ENCODE measurements around the gene LCMT1.

LCMT1 gene

GRCh38 chr16:25089351-25089750 is 22.2 kb upstream of the LCMT1 start:
- H3K27ac ChIP-seq (ENCODE audit: low read length) = no peak overlapping the region
- peaks cover 19% of the 10 kb centered on the region for H3K4me1 ChIP-seq (ENCODE audit: insufficient read depth, low read length)
- no peaks in the 10 kb centered on the region for H3K27me3 ChIP-seq (ENCODE audit: insufficient read depth, low read length, poor library complexity)
- H3K9me3 ChIP-seq (ENCODE audit: insufficient read depth, low read length, severe bottlenecking) = no peaks in the 10 kb centered on the region
- no peaks in the 10 kb centered on the region for H3K79me2 ChIP-seq (ENCODE audit: insufficient read depth, low read length)
- H3K4me3 ChIP-seq (ENCODE audit: low read depth in 1 of 2, low read length in 2 of 2) = no peak overlapping the region
- H4K20me1 ChIP-seq (ENCODE audit: insufficient read depth, low read length) = no peaks in the 10 kb centered on the region
- DNase-seq (no peak), ATAC-seq (ENCODE audit: insufficient read depth, low read depth) (no peak)
- H3K9ac ChIP-seq (ENCODE audit: low read depth, low read length) = no peak overlapping the region
- H3K4me2 ChIP-seq (ENCODE audit: insufficient read depth, low read length) = no peak overlapping the region
- no peaks in the 10 kb centered on the region for H3K36me3 ChIP-seq (ENCODE audit: insufficient read depth, low read length)
- no peak overlapping the region for H2AFZ ChIP-seq (ENCODE audit: low read depth, low read length)
- no peak for TF ChIP-seq CTCF (IDR thresholded peaks at IDR 0.05; ENCODE audit: borderline replicate concordance, extremely low read depth, low read length, poor library complexity, severe bottlenecking)
- TF ChIP-seq EZH2 (IDR thresholded peaks at IDR 0.05; ENCODE audit: borderline replicate concordance, low read depth, low read length, severe bottlenecking) = no peak

- no peak overlapping the region for H3K9ac ChIP-seq (ENCODE audit: low read depth, low read length)
- no peaks in the 10 kb centered on the region for H3K9me3 ChIP-seq (ENCODE audit: insufficient read depth, low read length, severe bottlenecking)
- DNase-seq (peak; percentile 24), ATAC-seq (ENCODE audit: insufficient read depth, low read depth) (peak; percentile 33; the same call in 1 of the 3 replicates)
- H3K27me3 ChIP-seq (ENCODE audit: insufficient read depth, low read length, poor library complexity) = no peaks in the 10 kb centered on the region
- no peaks in the 10 kb centered on the region for H3K79me2 ChIP-seq (ENCODE audit: insufficient read depth, low read length)
- peaks cover 23% of the 10 kb centered on the region for H3K4me1 ChIP-seq (ENCODE audit: insufficient read depth, low read length)
- no peaks in the 10 kb centered on the region for H3K36me3 ChIP-seq (ENCODE audit: insufficient read depth, low read length)
- H3K4me2 ChIP-seq (ENCODE audit: insufficient read depth, low read length) = no peak overlapping the region
- no peak for TF ChIP-seq EZH2 (IDR thresholded peaks at IDR 0.05; ENCODE audit: borderline replicate concordance, low read depth, low read length, severe bottlenecking)
- no peak for TF ChIP-seq CTCF (IDR thresholded peaks at IDR 0.05; ENCODE audit: borderline replicate concordance, extremely low read depth, low read length, poor library complexity, severe bottlenecking)
- no peaks in the 10 kb centered on the region for H4K20me1 ChIP-seq (ENCODE audit: insufficient read depth, low read length)
- H3K27ac ChIP-seq (ENCODE audit: low read length) = no peak overlapping the region; the same call in 1 of the 2 replicates
- no peak overlapping the region for H2AFZ ChIP-seq (ENCODE audit: low read depth, low read length)
- no peak overlapping the region for H3K4me3 ChIP-seq (ENCODE audit: low read depth in 1 of 2, low read length in 2 of 2)
Measured at GRCh38 chr16:25092441-25092840, 19.1 kb upstream of the LCMT1 start.

GRCh38 chr16:25093208-25094061 is 18.1 kb upstream of the LCMT1 start:
- Histone ChIP-seq H3K9ac (ENCODE audit: low read depth, low read length) (no peak overlapping the region), H3K4me1 (ENCODE audit: insufficient read depth, low read length) (peaks cover 23% of the 10 kb centered on the region), H3K4me3 (ENCODE audit: low read depth in 1 of 2, low read length in 2 of 2) (no peak overlapping the region), H3K27ac (ENCODE audit: low read length) (peak overlapping the region; percentile 76), H3K36me3 (ENCODE audit: insufficient read depth, low read length) (no peaks in the 10 kb centered on the region), H3K27me3 (ENCODE audit: insufficient read depth, low read length, poor library complexity) (no peaks in the 10 kb centered on the region), H3K4me2 (ENCODE audit: insufficient read depth, low read length) (peak overlapping the region; percentile 23; the same call in 1 of the 2 replicates), H3K9me3 (ENCODE audit: insufficient read depth, low read length, severe bottlenecking) (no peaks in the 10 kb centered on the region), H3K79me2 (ENCODE audit: insufficient read depth, low read length) (no peaks in the 10 kb centered on the region), H2AFZ (ENCODE audit: low read depth, low read length) (peak overlapping the region; percentile 48), H4K20me1 (ENCODE audit: insufficient read depth, low read length) (no peaks in the 10 kb centered on the region)
- TF ChIP-seq EZH2 (IDR thresholded peaks at IDR 0.05; ENCODE audit: borderline replicate concordance, low read depth, low read length, severe bottlenecking) (no peak), CTCF (IDR thresholded peaks at IDR 0.05; ENCODE audit: borderline replicate concordance, extremely low read depth, low read length, poor library complexity, severe bottlenecking) (no peak)
- peak; percentile 55 for DNase-seq
- peak; percentile 78 for ATAC-seq (ENCODE audit: insufficient read depth, low read depth)
